Measurements from ENCODE around the gene NAP1L4.

- TF ChIP-seq CTCF (IDR thresholded peaks at IDR 0.05; ENCODE audit: low read depth, low read length) (no peak), POLR2A (IDR thresholded peaks at IDR 0.05; ENCODE audit: extremely low read depth, insufficient read length) (no peak), MAX (IDR thresholded peaks at IDR 0.05; ENCODE audit: low read depth, low read length) (no peak), MYC (IDR thresholded peaks at IDR 0.05; ENCODE audit: low read depth, low read length) (no peak)
Observed at GRCh38 chr11:2934611-2935239, 57.4 kb downstream of the NAP1L4 start.
